Measurements from ENCODE around the gene UNC5C.

- TF ChIP-seq CTCF (IDR thresholded peaks at IDR 0.05) (no peak), POLR2AphosphoS5 (IDR thresholded peaks at IDR 0.05; ENCODE audit: low read depth, low read length) (no peak), PBX3 (IDR thresholded peaks at IDR 0.05) (no peak), MAX (IDR thresholded peaks at IDR 0.05; ENCODE audit: low read depth) (no peak), ZBTB33 (IDR thresholded peaks at IDR 0.05; ENCODE audit: borderline replicate concordance, low read depth) (no peak), SMC3 (IDR thresholded peaks at IDR 0.05; ENCODE audit: low read depth, low read length) (no peak), GABPA (IDR thresholded peaks at IDR 0.05; ENCODE audit: low read depth) (no peak)
These were observed 10.8 kb downstream of the UNC5C start for GRCh38 chr4:95537863-95538488.
